C4-2B (cell line): ENCODE measurements around the gene THRB.

Experiments used
- H3K27ac ChIP-seq: fragments of 450-650 bp; 2 replicates; pipeline ENCODE4 v1.5.1; 2017
- CTCF ChIP-seq: fragments of 450-650 bp; conservative IDR thresholded peaks from 2 replicates; pipeline ENCODE4 v1.5.1; 2017; ENCODE audit warnings: mild to moderate bottlenecking
- ZFX ChIP-seq: fragments of 450-650 bp; IDR thresholded peaks from 2 replicates; pipeline ENCODE4 v1.6.1; 2017

THRB gene

GRCh38 chr3:24373198-24373959 lies 121.3 kb downstream of the THRB start:
- no peak overlapping the region for H3K27ac ChIP-seq
- TF ChIP-seq CTCF: no peak
- no peak for TF ChIP-seq ZFX

GRCh38 chr3:24372559-24373197 lies 122.0 kb downstream of the THRB start:
- no peak overlapping the region for H3K27ac ChIP-seq
- TF ChIP-seq ZFX: no peak
- no peak for TF ChIP-seq CTCF

GRCh38 chr3:24370352-24371090 lies 124.1 kb downstream of the THRB start:
- TF ChIP-seq ZFX: no peak
- TF ChIP-seq CTCF: no peak

GRCh38 chr3:24368605-24369004 lies 126.0 kb downstream of the THRB start:
- TF ChIP-seq ZFX (no peak), CTCF (no peak)
- no peak overlapping the region for H3K27ac ChIP-seq

More at GRCh38 chr3:24370352-24371090, 124.1 kb downstream of the THRB start:
- no peak overlapping the region for H3K27ac ChIP-seq

- no peak overlapping the region for H3K27ac ChIP-seq
- TF ChIP-seq CTCF: no peak
- no peak for TF ChIP-seq ZFX
Observed at GRCh38 chr3:24367664-24368264, 126.9 kb downstream of the THRB start.

GRCh38 chr3:24367216-24367615 lies 127.4 kb downstream of the THRB start:
- H3K27ac ChIP-seq: no peak overlapping the region
- TF ChIP-seq ZFX (no peak), CTCF (no peak)
